Fibroblast of the aortic adventitia (primary cell): ENCODE measurements around the gene OR6P1. TPM values are rescaled to one million over a fixed set of nuclear protein-coding genes. Genes with fewer than 3 reads are reported as not detected.

Experiments
- DNase-seq: peaks from one replicate; pipeline ENCODE4 v3.0.0-alpha.2; 2010; ENCODE audit warnings: low read depth
- H3K4me3 ChIP-seq: 2 replicates; pipeline ENCODE4 v1.5.1; 2011; ENCODE audit warnings: low read depth, mild to moderate bottlenecking, control low read depth, low read length, moderate library complexity
- CTCF ChIP-seq: IDR thresholded peaks from 2 replicates; pipeline ENCODE4 v1.5.1; 2011; ENCODE audit warnings: mild to moderate bottlenecking, low read length, control low read depth, inconsistent platforms; ENCODE audit not compliant: insufficient read depth
- total RNA-seq: library from RNA; depleted of rRNA; stranded (reverse); fragments of >200 nt; gene quantifications from 2 replicates; pipeline ENCODE4 v1.2.3, GENCODE V29; 2012; ENCODE audit warnings: low replicate concordance

The OR6P1 gene
- total RNA-seq, 1 donor: not detected

- DNase-seq: no peak
- H3K4me3 ChIP-seq: no peak overlapping the region
- no peak for TF ChIP-seq CTCF
These were observed 48.7 kb downstream of the OR6P1 start for GRCh38 chr1:158521666-158522058.

- TF ChIP-seq CTCF: no peak
- no peak for DNase-seq
- no peak overlapping the region for H3K4me3 ChIP-seq
These were observed 49.3 kb downstream of the OR6P1 start for GRCh38 chr1:158520955-158521665.

- no peak for DNase-seq
- no peak overlapping the region for H3K4me3 ChIP-seq
- TF ChIP-seq CTCF: no peak
These were observed 50.4 kb downstream of the OR6P1 start for GRCh38 chr1:158520021-158520420.

GRCh38 chr1:158516966-158517365 is 53.4 kb downstream of the OR6P1 start:
- DNase-seq: no peak
- H3K4me3 ChIP-seq: no peak overlapping the region
- no peak for TF ChIP-seq CTCF

Other genes starting within 250 kb of the OR6P1 start
- gene CD1B, start 239.0 kb downstream of the OR6P1 start, total RNA-seq: not detected in 2 replicates
- not detected in 2 replicates for gene CD1E, start 216.7 kb downstream of the OR6P1 start, total RNA-seq
- not detected in 2 replicates for gene OR10T2, start 171.1 kb downstream of the OR6P1 start, total RNA-seq
- not detected in 2 replicates for gene OR10K2, start 144.3 kb downstream of the OR6P1 start, total RNA-seq
- not detected in 2 replicates for gene OR10K1, start 108.7 kb downstream of the OR6P1 start, total RNA-seq
- not detected in 2 replicates for gene OR10R2, start 98.4 kb downstream of the OR6P1 start, total RNA-seq
- not detected in 2 replicates for gene OR6Y1, start 16.2 kb downstream of the OR6P1 start, total RNA-seq
- gene OR10X1, start 9.3 kb upstream of the OR6P1 start, total RNA-seq: not detected in 2 replicates
- not detected in 2 replicates for gene OR10Z1, start 34.7 kb upstream of the OR6P1 start, total RNA-seq
- 1.2 TPM in 1 of 2 replicates, not detected in the other for gene SPTA1, start 116.1 kb upstream of the OR6P1 start, total RNA-seq
- not detected in 2 replicates for gene OR6K2, start 130.1 kb upstream of the OR6P1 start, total RNA-seq
- gene OR6K3, start 150.1 kb upstream of the OR6P1 start, total RNA-seq: not detected in 2 replicates
- not detected in 2 replicates for gene OR6K6, start 184.1 kb upstream of the OR6P1 start, total RNA-seq
- gene OR6N1, start 201.6 kb upstream of the OR6P1 start, total RNA-seq: 0.16 TPM in 1 of 2 replicates, not detected in the other
- not detected in 2 replicates for gene OR6N2, start 210.6 kb upstream of the OR6P1 start, total RNA-seq